ENCODE data around the gene MED10. TPM values are rescaled to one million over a fixed set of nuclear protein-coding genes. Genes with fewer than 3 reads are reported as not detected.

The MED10 gene
- total RNA-seq, 1 donor from 2014 or later: 38.3 TPM

- TF ChIP-seq CTCF (conservative IDR thresholded peaks at IDR 0.05; ENCODE audit: low read depth, low read length): no peak
- DNase-seq (ENCODE audit: low read depth): no peak
- no peak overlapping the region for H3K4me3 ChIP-seq (ENCODE audit: low read depth, low read length)
Observed at GRCh38 chr5:6356578-6357164, 21.7 kb downstream of the MED10 start.

GRCh38 chr5:6355294-6355693 is 23.1 kb downstream of the MED10 start:
- no peak for TF ChIP-seq CTCF (conservative IDR thresholded peaks at IDR 0.05; ENCODE audit: low read depth, low read length)
- DNase-seq (ENCODE audit: low read depth): no peak
- H3K4me3 ChIP-seq (ENCODE audit: low read depth, low read length): no peak overlapping the region

- TF ChIP-seq CTCF (conservative IDR thresholded peaks at IDR 0.05; ENCODE audit: low read depth, low read length): no peak
- DNase-seq (ENCODE audit: low read depth): no peak
- H3K4me3 ChIP-seq (ENCODE audit: low read depth, low read length): no peak overlapping the region
Observed at GRCh38 chr5:6354848-6355247, 23.5 kb downstream of the MED10 start.

- TF ChIP-seq CTCF (conservative IDR thresholded peaks at IDR 0.05; ENCODE audit: low read depth, low read length): no peak
- no peak for DNase-seq (ENCODE audit: low read depth)
- no peak overlapping the region for H3K4me3 ChIP-seq (ENCODE audit: low read depth, low read length)
Observed at GRCh38 chr5:6353602-6354302, 24.6 kb downstream of the MED10 start.

GRCh38 chr5:6350277-6351090 is 27.9 kb downstream of the MED10 start:
- H3K4me3 ChIP-seq (ENCODE audit: low read depth, low read length): no peak overlapping the region
- no peak for DNase-seq (ENCODE audit: low read depth)
- TF ChIP-seq CTCF (conservative IDR thresholded peaks at IDR 0.05; ENCODE audit: low read depth, low read length): no peak

GRCh38 chr5:6349387-6349786 is 29.0 kb downstream of the MED10 start:
- DNase-seq (ENCODE audit: low read depth): no peak
- no peak overlapping the region for H3K4me3 ChIP-seq (ENCODE audit: low read depth, low read length)
- no peak for TF ChIP-seq CTCF (conservative IDR thresholded peaks at IDR 0.05; ENCODE audit: low read depth, low read length)

Data from epithelial cell of proximal tubule (primary cell).